Ectodermal cell (in vitro differentiated cells): ENCODE data around the gene P4HTM.
A peak's percentile ranks its signal among the peaks of the same experiment; 100 is the strongest.
"Not testable (repeated sequence)": the region's sequence is repeated elsewhere in the genome, so short reads cannot be mapped to it uniquely, and the experiment has no call there.

Experiments
- H3K27ac ChIP-seq: 2 replicates; pipeline ENCODE4 v1.7.0; 2013; ENCODE audit warnings: mild to moderate bottlenecking, low read depth, low read length; ENCODE audit not compliant: insufficient read depth, poor library complexity, severe bottlenecking
- H3K27me3 ChIP-seq: 2 replicates; pipeline ENCODE4 v1.7.0; 2013; ENCODE audit warnings: mild to moderate bottlenecking, low read length; ENCODE audit not compliant: insufficient read depth, control insufficient read depth, poor library complexity, severe bottlenecking
- H3K36me3 ChIP-seq: one replicate; pipeline ENCODE4 v1.7.0; 2013; ENCODE audit warnings: low read length; ENCODE audit not compliant: control insufficient read depth, insufficient read depth
- H3K4me1 ChIP-seq: one replicate; pipeline ENCODE4 v1.7.0; 2013; ENCODE audit warnings: low read length; ENCODE audit not compliant: control insufficient read depth, insufficient read depth
- H3K4me3 ChIP-seq: 2 replicates; pipeline ENCODE4 v1.7.0; 2013; ENCODE audit warnings: low read depth, low read length, control low read depth; ENCODE audit not compliant: insufficient read depth
- H3K9me3 ChIP-seq: 2 replicates; pipeline ENCODE4 v1.7.0; 2013; ENCODE audit warnings: mild to moderate bottlenecking, low read length, moderate library complexity; ENCODE audit not compliant: control insufficient read depth
- WGBS, 2 experiments: methylation state at CpG; one replicate each; pipeline ENCODE4 v1.1.7; 2013; ENCODE audit warnings: missing lambda C conversion rate in 2 of 2; 5-methylcytosine and 5-hydroxymethylcytosine counted together

Gene P4HTM

DNA sequence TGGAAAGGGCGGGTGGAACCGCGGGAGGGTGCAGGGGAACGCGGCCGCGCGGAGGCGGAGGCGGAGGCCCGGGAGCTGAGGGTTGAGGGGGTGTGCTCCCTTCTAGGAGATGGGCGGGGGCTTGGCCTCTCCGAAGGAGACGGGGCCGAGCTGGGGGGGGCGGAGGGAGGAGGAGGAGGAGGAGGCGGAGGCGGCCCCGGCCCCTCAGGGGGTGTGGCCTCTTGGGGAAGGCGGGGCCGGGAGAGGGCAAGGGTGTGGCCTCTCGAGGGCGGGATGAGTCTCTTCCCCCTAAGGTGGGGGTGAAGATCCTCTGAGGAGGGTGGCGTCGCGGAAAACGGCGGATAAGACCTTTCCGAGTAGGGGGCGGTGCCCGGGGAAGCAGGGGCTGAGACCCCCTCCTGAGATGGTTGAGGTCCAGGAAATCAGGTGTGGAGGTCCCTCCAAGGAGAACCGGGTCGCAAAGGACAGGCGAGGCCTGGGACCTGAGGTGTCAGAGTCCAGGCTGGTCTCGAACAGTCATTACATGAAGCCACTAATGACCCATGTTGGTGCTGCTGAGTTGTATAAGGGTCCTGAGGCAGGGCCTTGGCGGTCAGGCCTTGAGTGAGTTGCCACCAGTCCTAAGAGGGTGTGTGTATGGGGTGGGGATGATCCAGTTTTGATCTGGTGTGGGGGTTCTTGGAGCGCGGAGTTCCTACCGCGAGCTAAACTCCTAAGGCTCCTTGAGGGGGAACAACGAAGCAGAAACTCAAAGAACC lies 17.9 kb downstream of the P4HTM start:
- peaks cover 20% of the 10 kb centered on the region for H3K36me3 ChIP-seq
- 18% methylated on average over 41 of the region's 41 CpGs for WGBS, 2 experiments
- H3K9me3 ChIP-seq: no peaks in the 10 kb centered on the region
- H3K27ac ChIP-seq: peak overlapping the region; percentile 95
- H3K4me1 ChIP-seq: peaks cover 8% of the 10 kb centered on the region
- no peaks in the 10 kb centered on the region for H3K27me3 ChIP-seq
- peak overlapping the region; percentile 85 for H3K4me3 ChIP-seq

DNA sequence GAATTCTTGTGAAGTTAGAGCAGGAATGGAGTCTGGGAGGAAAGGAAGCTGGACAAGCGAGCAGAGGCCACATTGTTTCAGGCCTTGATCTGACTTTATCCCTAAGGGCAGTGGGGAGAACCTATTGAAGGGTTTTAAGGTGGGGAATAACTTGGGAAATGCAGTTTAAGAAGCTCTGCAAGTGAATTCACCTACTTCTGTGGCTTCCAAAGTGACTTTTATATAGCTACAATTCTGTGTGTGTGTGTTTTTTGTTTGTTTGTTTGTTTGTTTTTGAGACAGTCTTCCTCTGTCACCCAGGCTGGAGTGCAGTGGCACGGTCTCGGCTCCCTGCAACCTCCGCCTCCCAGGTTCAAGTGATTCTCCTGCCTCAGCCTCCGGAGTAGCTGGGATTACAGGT lies 18.6 kb downstream of the P4HTM start:
- H3K27ac ChIP-seq: not testable (repeated sequence)

DNA sequence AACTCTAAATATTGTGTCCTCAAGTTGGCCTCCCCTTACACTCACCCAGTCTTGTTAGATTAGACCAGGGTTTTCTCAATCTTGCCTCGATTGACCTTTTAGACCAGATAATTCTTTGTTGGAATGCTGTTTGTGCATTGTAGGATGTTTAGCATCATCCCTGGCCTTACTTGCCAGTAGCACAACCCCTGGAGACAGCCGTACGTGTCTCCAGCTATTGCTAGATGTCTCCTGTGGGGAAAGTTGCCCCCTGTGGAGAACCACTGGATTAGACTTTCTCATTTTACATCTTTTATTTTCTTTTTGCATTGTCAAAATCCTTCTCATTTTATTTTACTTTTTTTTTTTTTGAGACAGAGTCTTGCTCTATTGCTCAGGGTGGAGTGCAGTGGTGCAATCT lies 19.4 kb downstream of the P4HTM start:
- 84 to 89% methylated on average over 3 of the region's 3 CpGs for WGBS, 2 experiments
- H3K36me3 ChIP-seq: peaks cover 26% of the 10 kb centered on the region
- no peaks in the 10 kb centered on the region for H3K27me3 ChIP-seq
- peaks cover 8% of the 10 kb centered on the region for H3K4me1 ChIP-seq
- H3K9me3 ChIP-seq: no peaks in the 10 kb centered on the region
- H3K27ac ChIP-seq: no peak overlapping the region
- no peak overlapping the region for H3K4me3 ChIP-seq

More for the DNA sequence above, 18.6 kb downstream of the P4HTM start:
- WGBS, 2 experiments: 95 to 97% methylated on average over 5 of the region's 5 CpGs
- Histone ChIP-seq H3K36me3 (peaks cover 20% of the 10 kb centered on the region), H3K4me3 (peak overlapping the region; percentile 85)
- not testable (repeated sequence) for H3K9me3 ChIP-seq, H3K27me3 ChIP-seq, H3K4me1 ChIP-seq

DNA sequence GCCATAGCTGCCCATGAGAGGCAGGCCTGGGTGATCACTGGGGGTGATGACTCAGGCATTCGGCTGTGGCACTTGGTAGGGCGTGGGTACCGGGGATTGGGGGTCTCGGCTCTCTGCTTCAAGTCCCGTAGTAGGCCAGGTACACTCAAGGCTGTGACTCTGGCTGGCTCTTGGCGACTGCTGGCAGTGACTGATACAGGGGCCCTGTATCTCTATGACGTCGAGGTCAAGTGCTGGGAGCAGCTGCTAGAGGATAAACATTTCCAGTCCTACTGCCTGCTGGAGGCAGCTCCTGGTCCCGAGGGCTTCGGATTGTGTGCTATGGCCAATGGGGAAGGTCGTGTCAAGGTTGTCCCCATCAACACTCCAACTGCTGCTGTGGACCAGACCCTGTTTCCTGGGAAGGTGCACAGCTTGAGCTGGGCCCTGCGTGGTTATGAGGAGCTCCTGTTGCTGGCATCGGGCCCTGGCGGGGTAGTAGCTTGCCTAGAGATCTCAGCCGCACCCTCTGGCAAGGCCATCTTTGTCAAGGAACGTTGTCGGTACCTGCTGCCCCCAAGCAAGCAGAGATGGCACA lies 22.5 kb downstream of the P4HTM start:
- Histone ChIP-seq H3K27me3 (no peaks in the 10 kb centered on the region), H3K4me1 (peaks cover 5% of the 10 kb centered on the region), H3K4me3 (no peak overlapping the region), H3K9me3 (no peaks in the 10 kb centered on the region), H3K36me3 (peaks cover 53% of the 10 kb centered on the region), H3K27ac (no peak overlapping the region)
- 94 to 95% methylated on average over 17 of the region's 17 CpGs for WGBS, 2 experiments

DNA sequence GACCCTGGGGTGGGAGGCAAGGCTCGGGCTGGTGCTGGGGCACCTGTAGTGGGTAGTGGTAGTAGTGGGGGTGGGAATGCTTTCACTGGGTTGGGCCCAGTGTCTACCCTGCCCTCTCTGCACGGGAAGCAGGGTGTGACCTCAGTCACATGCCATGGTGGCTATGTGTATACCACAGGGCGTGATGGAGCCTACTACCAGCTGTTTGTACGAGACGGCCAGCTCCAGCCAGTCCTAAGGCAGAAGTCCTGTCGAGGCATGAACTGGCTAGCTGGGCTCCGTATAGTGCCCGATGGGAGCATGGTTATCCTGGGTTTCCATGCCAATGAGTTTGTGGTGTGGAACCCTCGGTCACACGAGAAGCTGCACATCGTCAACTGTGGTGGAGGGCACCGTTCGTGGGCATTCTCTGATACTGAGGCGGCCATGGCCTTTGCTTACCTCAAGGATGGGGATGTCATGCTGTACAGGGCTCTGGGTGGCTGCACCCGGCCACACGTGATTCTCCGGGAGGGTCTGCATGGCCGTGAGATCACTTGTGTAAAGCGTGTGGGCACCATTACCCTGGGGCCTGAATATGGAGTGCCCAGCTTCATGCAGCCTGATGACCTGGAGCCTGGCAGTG lies 23.2 kb downstream of the P4HTM start:
- WGBS, 2 experiments: 95 to 96% methylated on average over 19 of the region's 19 CpGs
- Histone ChIP-seq H3K36me3 (peaks cover 53% of the 10 kb centered on the region), H3K4me1 (peaks cover 5% of the 10 kb centered on the region), H3K27ac (no peak overlapping the region), H3K27me3 (no peaks in the 10 kb centered on the region), H3K9me3 (no peaks in the 10 kb centered on the region), H3K4me3 (no peak overlapping the region)

DNA sequence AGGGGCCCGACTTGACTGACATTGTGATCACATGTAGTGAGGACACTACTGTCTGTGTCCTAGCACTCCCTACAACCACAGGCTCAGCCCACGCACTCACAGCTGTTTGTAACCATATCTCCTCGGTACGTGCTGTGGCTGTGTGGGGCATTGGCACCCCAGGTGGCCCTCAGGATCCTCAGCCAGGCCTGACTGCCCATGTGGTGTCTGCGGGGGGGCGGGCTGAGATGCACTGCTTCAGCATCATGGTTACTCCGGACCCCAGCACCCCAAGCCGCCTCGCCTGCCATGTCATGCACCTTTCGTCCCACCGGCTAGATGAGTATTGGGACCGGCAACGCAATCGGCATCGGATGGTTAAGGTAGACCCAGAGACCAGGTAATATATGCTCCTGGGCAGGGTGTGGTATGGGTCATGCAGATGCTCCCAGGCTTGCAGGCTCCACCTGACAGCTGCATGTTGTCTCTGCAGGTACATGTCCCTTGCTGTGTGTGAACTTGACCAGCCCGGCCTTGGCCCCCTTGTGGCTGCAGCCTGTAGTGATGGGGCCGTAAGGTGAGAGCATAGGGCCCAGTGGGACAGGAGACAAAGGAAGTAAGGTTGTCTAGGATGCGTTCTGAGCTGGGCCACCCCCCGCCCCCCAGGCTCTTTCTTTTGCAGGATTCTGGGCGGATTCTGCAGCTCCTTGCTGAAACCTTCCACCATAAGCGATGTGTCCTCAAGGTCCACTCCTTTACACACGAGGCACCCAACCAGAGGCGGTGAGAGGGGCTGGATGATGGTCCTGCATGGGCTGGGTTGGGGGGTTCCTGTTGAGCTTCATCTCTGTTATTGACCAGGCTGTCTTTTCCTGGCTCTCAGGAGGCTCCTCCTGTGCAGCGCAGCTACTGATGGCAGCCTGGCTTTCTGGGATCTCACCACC lies 24.0 kb downstream of the P4HTM start:
- Histone ChIP-seq H3K27ac (no peak overlapping the region), H3K27me3 (no peaks in the 10 kb centered on the region), H3K36me3 (peaks cover 53% of the 10 kb centered on the region), H3K4me1 (peaks cover 5% of the 10 kb centered on the region), H3K9me3 (no peaks in the 10 kb centered on the region), H3K4me3 (no peak overlapping the region)
- 93 to 94% methylated on average over 24 of the region's 24 CpGs for WGBS, 2 experiments

DNA sequence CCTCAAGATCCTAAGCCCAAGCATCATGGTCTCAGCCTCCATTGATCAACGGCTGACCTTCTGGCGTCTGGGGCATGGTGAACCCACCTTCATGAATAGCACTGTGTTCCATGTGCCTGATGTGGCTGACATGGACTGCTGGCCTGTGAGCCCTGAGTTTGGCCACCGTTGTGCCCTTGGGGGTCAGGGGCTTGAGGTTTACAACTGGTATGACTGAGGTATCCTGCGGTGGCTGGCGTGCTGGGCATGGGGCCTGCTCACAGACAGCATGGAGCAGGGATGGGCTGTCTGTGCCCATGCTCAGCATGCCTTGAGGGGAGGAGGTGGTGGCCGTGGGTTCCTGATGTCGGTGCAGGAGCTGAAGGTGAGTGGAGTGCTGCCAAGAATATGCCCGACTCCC lies 25.0 kb downstream of the P4HTM start:
- H3K4me3 ChIP-seq: no peak overlapping the region
- H3K4me1 ChIP-seq: peaks cover 8% of the 10 kb centered on the region
- peaks cover 48% of the 10 kb centered on the region for H3K36me3 ChIP-seq
- no peaks in the 10 kb centered on the region for H3K27me3 ChIP-seq
- WGBS, 2 experiments: 96 to 97% methylated on average over 8 of the region's 8 CpGs
- no peak overlapping the region for H3K27ac ChIP-seq
- no peaks in the 10 kb centered on the region for H3K9me3 ChIP-seq

DNA sequence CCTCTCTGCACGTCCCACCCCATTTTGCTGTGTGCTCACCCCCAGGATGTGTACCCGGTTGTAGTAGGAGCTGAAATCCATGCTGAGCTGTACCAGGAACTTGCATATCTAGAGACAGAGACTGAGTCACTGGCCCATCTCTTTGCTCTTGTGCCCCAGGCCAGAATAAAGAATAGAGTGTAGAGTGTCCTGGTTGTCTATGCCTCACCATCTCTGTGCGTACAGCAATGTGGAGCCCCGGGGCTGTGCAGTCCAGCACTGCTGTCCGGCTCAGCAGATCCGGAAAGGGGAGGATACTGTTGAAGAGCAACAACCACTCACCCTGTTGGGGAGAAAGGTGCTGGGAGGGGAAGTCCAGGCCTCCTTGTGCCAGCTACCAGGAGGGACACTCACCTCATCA lies 25.7 kb downstream of the P4HTM start:
- Histone ChIP-seq H3K4me1 (peaks cover 9% of the 10 kb centered on the region), H3K36me3 (peaks cover 48% of the 10 kb centered on the region), H3K27me3 (no peaks in the 10 kb centered on the region), H3K9me3 (no peaks in the 10 kb centered on the region), H3K4me3 (no peak overlapping the region), H3K27ac (no peak overlapping the region)
- WGBS, 2 experiments: 95 to 97% methylated on average over 6 of the region's 6 CpGs

DNA sequence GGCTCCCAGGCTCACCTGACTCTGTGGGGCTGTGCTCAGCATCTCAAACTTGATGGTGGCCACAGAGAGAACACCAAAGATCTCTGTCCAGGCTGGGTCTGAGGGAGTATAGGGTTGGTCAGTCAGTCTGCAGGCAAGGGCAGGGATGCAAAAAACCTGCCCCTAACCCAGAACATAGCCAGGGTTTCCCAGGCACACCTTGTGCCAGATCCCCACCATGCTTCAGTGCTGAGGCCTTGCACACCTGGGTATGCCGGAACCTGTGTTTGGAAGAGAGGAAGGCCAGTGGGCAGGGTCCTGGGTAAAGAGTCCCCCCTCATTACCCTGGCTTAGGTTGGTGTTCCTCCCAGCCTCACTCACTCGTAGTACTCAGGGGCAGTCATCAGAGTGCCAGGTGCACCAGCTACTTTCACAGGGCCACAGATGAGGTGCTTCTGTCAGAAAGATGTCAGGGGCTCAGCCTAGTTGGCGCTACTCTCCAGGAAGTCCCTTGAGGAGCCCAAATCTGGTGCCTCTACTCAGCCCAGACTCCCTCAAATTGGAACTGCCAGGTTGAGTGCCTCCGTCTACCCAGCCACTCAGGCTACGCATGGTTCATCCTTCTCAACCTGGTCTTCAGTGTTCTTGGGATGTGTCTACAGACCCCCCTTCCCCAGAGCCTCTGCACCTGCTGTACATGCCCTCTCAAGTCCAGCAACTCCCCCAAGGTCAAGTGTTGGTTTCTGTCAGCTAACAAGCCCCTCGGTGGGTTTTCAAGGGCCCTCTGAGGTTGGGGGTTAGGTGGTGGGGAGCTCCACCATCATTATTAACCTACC lies 26.6 kb downstream of the P4HTM start:
- WGBS, 2 experiments: 94 to 96% methylated on average over 5 to 6 of the region's 6 CpGs
- Histone ChIP-seq H3K27me3 (no peaks in the 10 kb centered on the region), H3K9me3 (no peaks in the 10 kb centered on the region), H3K4me1 (peaks cover 9% of the 10 kb centered on the region), H3K36me3 (peaks cover 40% of the 10 kb centered on the region), H3K4me3 (no peak overlapping the region), H3K27ac (no peak overlapping the region)
